Neutrophil (primary cell): ENCODE results near the gene RBBP8NL.
"Not testable (repeated sequence)": the region's sequence is repeated elsewhere in the genome, so short reads cannot be mapped to it uniquely, and the experiment has no call there.

Experiments
- H3K27ac ChIP-seq: fragments of 200-600 bp; sonication (generic); 2 replicates; pipeline ENCODE4 v1.5.1; 2016; ENCODE audit warnings: mild to moderate bottlenecking, moderate library complexity
- H3K27me3 ChIP-seq: fragments of 200-600 bp; sonication (generic); 2 replicates; pipeline ENCODE4 v1.6.0; 2016; ENCODE audit warnings: mild to moderate bottlenecking
- H3K36me3 ChIP-seq: fragments of 200-600 bp; sonication (generic); 2 replicates; pipeline ENCODE4 v1.5.1; 2017
- H3K4me1 ChIP-seq, 2 experiments: fragments of 200-600 bp in 1 of 2; sonication (generic) in 1 of 2; 1 replicate in 1 of 2; 2 replicates in 1 of 2; pipeline versions ENCODE4 v1.5.1 to v1.6.1; 2013 to 2016; ENCODE audit warnings: low read depth in 1 of 2, low read length in 1 of 2, mild to moderate bottlenecking in 1 of 2, moderate library complexity in 1 of 2; ENCODE audit not compliant: control insufficient read depth in 1 of 2, insufficient read depth in 1 of 2
- H3K4me3 ChIP-seq, 2 experiments: fragments of 200-600 bp in 1 of 2; sonication (generic) in 1 of 2; 1 replicate in 1 of 2; 2 replicates in 1 of 2; pipeline ENCODE4 v1.5.1; 2013 to 2016; ENCODE audit warnings: low read depth in 1 of 2, low read length in 1 of 2, mild to moderate bottlenecking in 1 of 2, moderate library complexity in 1 of 2
- H3K9me3 ChIP-seq: fragments of 200-600 bp; sonication (generic); 2 replicates; pipeline ENCODE4 v1.5.1; 2016
- TF ChIP-seq, protein P1 (sequence below): fragments of 200-600 bp; sonication (generic); IDR thresholded peaks from 2 replicates; pipeline ENCODE4 v1.5.1; 2016; ENCODE audit warnings: antibody characterized with exemption

The RBBP8NL gene

GRCh38 chr20:62429455-62430310 lies 2.3 kb upstream of the RBBP8NL start:
- no peaks in the 10 kb centered on the region for H3K4me1 ChIP-seq
- TF ChIP-seq, protein P1, sequence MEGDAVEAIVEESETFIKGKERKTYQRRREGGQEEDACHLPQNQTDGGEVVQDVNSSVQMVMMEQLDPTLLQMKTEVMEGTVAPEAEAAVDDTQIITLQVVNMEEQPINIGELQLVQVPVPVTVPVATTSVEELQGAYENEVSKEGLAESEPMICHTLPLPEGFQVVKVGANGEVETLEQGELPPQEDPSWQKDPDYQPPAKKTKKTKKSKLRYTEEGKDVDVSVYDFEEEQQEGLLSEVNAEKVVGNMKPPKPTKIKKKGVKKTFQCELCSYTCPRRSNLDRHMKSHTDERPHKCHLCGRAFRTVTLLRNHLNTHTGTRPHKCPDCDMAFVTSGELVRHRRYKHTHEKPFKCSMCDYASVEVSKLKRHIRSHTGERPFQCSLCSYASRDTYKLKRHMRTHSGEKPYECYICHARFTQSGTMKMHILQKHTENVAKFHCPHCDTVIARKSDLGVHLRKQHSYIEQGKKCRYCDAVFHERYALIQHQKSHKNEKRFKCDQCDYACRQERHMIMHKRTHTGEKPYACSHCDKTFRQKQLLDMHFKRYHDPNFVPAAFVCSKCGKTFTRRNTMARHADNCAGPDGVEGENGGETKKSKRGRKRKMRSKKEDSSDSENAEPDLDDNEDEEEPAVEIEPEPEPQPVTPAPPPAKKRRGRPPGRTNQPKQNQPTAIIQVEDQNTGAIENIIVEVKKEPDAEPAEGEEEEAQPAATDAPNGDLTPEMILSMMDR, result no peak

DNA sequence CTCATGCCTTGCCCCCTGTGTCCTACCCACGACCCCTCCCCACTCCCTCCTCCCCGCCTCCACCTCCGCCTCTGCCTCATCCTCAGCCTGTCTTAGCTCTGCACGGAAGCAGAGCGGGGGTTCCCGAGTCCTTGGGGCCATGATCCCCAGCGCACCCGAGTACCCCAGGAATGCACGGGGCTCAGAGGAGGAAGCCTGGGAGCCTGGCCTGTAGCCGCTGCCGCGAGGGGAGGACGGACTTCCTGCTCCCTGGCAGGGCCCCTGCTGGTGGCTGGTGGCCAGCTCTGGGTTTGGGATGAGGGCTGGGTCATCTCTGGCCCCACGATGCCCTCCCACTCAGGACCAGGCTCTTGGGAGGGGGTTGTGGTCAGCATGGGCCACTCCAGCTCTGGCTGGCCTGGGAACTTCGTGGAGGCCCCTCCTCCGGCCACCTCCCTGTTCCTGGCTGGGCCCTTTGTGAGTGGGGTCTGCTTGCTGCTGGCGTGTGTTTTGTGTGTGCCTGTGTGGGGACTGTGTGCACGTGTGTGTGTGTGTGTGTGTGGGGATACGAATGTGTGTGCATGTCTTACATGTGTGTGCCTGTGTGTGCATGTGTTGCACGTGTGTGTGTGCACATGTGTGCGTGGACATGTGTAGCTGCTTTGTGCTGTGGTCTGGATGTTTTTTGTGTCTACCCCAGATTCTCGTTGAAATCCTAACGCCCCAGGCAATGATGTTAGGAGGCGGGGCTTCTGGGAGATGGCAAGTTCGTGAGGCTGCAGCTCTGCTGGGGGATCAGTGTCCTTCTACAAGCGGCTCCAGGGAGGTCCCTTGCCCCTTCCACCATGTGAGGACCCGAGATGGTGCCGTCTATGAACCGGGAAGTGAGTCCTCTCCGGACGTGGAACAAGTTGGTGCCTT lies 1.3 kb upstream of the RBBP8NL start:
- Histone ChIP-seq H3K27ac (no peak overlapping the region), H3K9me3 (no peaks in the 10 kb centered on the region), H3K4me3 (no peak overlapping the region), H3K36me3 (no peaks in the 10 kb centered on the region), H3K27me3 (peaks cover 44% of the 10 kb centered on the region), H3K4me1 (no peaks in the 10 kb centered on the region)
- TF ChIP-seq, protein P1, result no peak

More at GRCh38 chr20:62429455-62430310, 2.3 kb upstream of the RBBP8NL start:
- peaks cover 44% of the 10 kb centered on the region for H3K27me3 ChIP-seq
- no peak overlapping the region for H3K27ac ChIP-seq
- no peak overlapping the region for H3K4me3 ChIP-seq
- H3K9me3 ChIP-seq, result no peaks in the 10 kb centered on the region
- no peaks in the 10 kb centered on the region for H3K36me3 ChIP-seq

DNA sequence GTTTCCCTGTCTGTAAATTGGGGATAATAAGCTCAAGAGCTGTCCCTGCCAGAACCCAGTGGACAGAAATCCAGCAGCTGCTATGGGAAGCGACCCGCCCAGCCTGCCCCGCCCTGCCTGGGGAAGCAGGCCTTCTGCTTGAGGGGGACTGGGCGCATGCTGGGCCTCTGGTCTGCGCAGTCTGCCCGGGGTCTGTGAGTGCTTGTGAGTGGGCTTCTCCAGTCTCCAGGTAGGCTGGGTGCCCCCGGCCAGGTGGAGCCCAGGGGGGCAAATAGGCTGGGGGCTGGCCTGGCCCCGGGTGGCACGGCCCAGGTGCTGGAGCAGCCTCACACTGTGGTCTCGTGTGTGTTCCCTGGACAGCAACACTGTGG lies 648 bp upstream of the RBBP8NL start:
- H3K9me3 ChIP-seq, result no peaks in the 10 kb centered on the region
- no peaks in the 10 kb centered on the region for H3K36me3 ChIP-seq
- peaks cover 44% of the 10 kb centered on the region for H3K27me3 ChIP-seq
- H3K4me3 ChIP-seq, result no peak overlapping the region
- TF ChIP-seq, protein P1, result no peak
- H3K27ac ChIP-seq, result no peak overlapping the region
- H3K4me1 ChIP-seq, result no peaks in the 10 kb centered on the region

GRCh38 chr20:62426699-62427131 lies 624 bp downstream of the RBBP8NL start:
- Histone ChIP-seq H3K4me1 (no peaks in the 10 kb centered on the region), H3K27ac (no peak overlapping the region), H3K4me3 (no peak overlapping the region), H3K9me3 (no peaks in the 10 kb centered on the region), H3K27me3 (peaks cover 35% of the 10 kb centered on the region), H3K36me3 (no peaks in the 10 kb centered on the region)
- TF ChIP-seq, protein P1, result no peak

DNA sequence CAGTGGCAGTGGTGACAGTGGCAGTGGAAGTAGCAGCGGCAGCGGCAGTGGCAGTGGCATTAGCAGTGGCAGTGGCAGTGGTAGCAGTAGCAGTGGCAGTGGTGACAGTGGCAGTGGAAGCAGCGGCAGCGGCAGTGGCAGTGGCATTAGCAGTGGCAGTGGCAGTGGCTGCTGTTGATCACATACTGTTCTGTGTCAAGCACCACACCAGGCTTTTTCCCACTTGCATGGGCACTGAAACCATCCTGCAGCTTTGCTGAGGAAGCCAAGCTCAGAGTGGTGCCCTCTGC lies 1.3 kb downstream of the RBBP8NL start:
- H3K9me3 ChIP-seq, H3K4me1 ChIP-seq, H3K36me3 ChIP-seq, H3K4me3 ChIP-seq, H3K27ac ChIP-seq: not testable (repeated sequence)
- H3K27me3 ChIP-seq, result peaks cover 34% of the 10 kb centered on the region
